Measurements from ENCODE around the gene SCN10A. TPM values are rescaled to one million over a fixed set of nuclear protein-coding genes. Genes with fewer than 3 reads are reported as not detected.
A peak's percentile ranks its signal among the peaks of the same experiment; 100 is the strongest.

The SCN10A gene
- total and polyA plus RNA-seq, 2 experiments from 2014 or later, result not detected

DNA sequence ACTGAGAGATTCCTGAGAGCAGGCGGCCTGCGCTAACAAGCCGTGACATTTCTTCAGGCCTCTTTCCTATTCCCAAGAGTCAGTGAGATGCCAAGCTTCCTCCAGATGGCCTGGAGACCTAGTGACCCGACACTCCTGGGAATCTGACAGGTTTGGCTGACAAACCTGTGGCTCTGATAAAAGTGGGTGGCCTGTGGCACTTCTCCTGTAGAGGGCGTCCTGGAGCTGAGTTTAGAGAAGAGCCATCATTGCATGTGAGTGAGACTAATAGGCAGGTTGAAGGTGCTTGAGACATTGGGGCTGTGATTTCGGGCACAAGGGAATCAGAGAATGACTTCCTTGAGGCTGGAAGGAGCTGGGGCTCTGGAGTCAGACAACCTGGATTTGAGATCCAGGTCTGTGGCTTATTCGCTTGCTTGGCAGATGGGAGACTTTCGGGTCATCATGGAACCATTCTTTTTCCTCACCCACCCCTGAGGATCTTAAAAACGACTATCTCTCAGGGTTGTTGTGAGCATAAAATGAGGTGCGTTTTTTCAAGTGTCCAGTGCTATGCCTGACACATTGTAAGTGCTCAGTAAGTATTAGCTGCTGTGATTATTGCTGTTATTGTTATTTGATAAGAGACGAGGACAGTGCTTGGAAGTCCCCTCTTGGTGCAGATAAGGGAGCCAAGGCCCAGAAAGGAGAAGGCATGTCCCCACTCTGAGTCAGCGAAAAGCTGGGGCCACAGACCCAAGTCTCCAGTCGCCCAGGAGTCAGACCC is 77.2 kb downstream of the SCN10A start:
- no peaks in the 10 kb centered on the region for H3K9me3 ChIP-seq (ENCODE audit: low read depth)
- H3K36me3 ChIP-seq (replicated peaks; ENCODE audit: insufficient read depth, low read depth), result no peaks in the 10 kb centered on the region
- H3K9me2 ChIP-seq (replicated peaks; ENCODE audit: insufficient read depth), result no peaks in the 10 kb centered on the region
- no peaks in the 10 kb centered on the region for H3K27me3 ChIP-seq
- TF ChIP-seq EZH2phosphoT487 (IDR thresholded peaks at IDR 0.05; ENCODE audit: low read depth, severe bottlenecking, unreplicated experiment) (no peak), EZH2 (IDR thresholded peaks at IDR 0.05; ENCODE audit: borderline replicate concordance) (no peak), CTCF (IDR thresholded peaks at IDR 0.05; ENCODE audit: poor library complexity) (peak; percentile 40)
- H3K4me3 ChIP-seq, result no peak overlapping the region
- 58% methylated on average over 13 of the region's 13 CpGs for WGBS (ENCODE audit: low lambda C conversion rate, missing lambda C conversion rate)
- H3K4me1 ChIP-seq (ENCODE audit: insufficient read depth), result no peaks in the 10 kb centered on the region
- peak; percentile 62 for DNase-seq (ENCODE audit: low spot score)
- no peaks in the 10 kb centered on the region for H4K20me1 ChIP-seq (ENCODE audit: insufficient read depth, poor library complexity, severe bottlenecking)
- no peak overlapping the region for H2AFZ ChIP-seq
- H3K27ac ChIP-seq, result no peak overlapping the region
- H3K4me2 ChIP-seq, result no peak overlapping the region
- H3K79me2 ChIP-seq, result no peaks in the 10 kb centered on the region

- TF ChIP-seq EZH2 (IDR thresholded peaks at IDR 0.05; ENCODE audit: borderline replicate concordance) (no peak), CTCF (IDR thresholded peaks at IDR 0.05; ENCODE audit: poor library complexity) (no peak), EZH2phosphoT487 (IDR thresholded peaks at IDR 0.05; ENCODE audit: low read depth, severe bottlenecking, unreplicated experiment) (no peak)
- Histone ChIP-seq H3K79me2 (no peaks in the 10 kb centered on the region), H4K20me1 (ENCODE audit: insufficient read depth, poor library complexity, severe bottlenecking) (no peaks in the 10 kb centered on the region), H2AFZ (no peak overlapping the region), H3K27me3 (peaks cover 6% of the 10 kb centered on the region), H3K9me3 (ENCODE audit: low read depth) (no peaks in the 10 kb centered on the region), H3K4me1 (ENCODE audit: insufficient read depth) (no peaks in the 10 kb centered on the region), H3K27ac (no peak overlapping the region), H3K36me3 (replicated peaks; ENCODE audit: insufficient read depth, low read depth) (no peaks in the 10 kb centered on the region), H3K4me2 (no peak overlapping the region), H3K9me2 (replicated peaks; ENCODE audit: insufficient read depth) (no peaks in the 10 kb centered on the region), H3K4me3 (no peak overlapping the region)
- DNase-seq (ENCODE audit: low spot score), result no peak
- 72% methylated on average over 3 of the region's 3 CpGs for WGBS (ENCODE audit: low lambda C conversion rate, missing lambda C conversion rate)
Measured at GRCh38 chr3:38731522-38731921, 84.5 kb downstream of the SCN10A start.

- DNase-seq (ENCODE audit: low spot score), result no peak
- TF ChIP-seq EZH2 (IDR thresholded peaks at IDR 0.05; ENCODE audit: borderline replicate concordance) (no peak), EZH2phosphoT487 (IDR thresholded peaks at IDR 0.05; ENCODE audit: low read depth, severe bottlenecking, unreplicated experiment) (no peak), CTCF (IDR thresholded peaks at IDR 0.05; ENCODE audit: poor library complexity) (no peak)
- H3K4me2 ChIP-seq, result no peak overlapping the region
- no peaks in the 10 kb centered on the region for H4K20me1 ChIP-seq (ENCODE audit: insufficient read depth, poor library complexity, severe bottlenecking)
- H3K27me3 ChIP-seq, result peaks cover 13% of the 10 kb centered on the region
- H2AFZ ChIP-seq, result no peak overlapping the region
- no peaks in the 10 kb centered on the region for H3K9me3 ChIP-seq (ENCODE audit: low read depth)
- H3K4me1 ChIP-seq (ENCODE audit: insufficient read depth), result no peaks in the 10 kb centered on the region
- H3K36me3 ChIP-seq (replicated peaks; ENCODE audit: insufficient read depth, low read depth), result no peaks in the 10 kb centered on the region
- no peak overlapping the region for H3K27ac ChIP-seq
- H3K9me2 ChIP-seq (replicated peaks; ENCODE audit: insufficient read depth), result no peaks in the 10 kb centered on the region
- H3K79me2 ChIP-seq, result no peaks in the 10 kb centered on the region
- no peak overlapping the region for H3K4me3 ChIP-seq
Measured at GRCh38 chr3:38730281-38730680, 85.7 kb downstream of the SCN10A start.

All from hepatocyte (in vitro differentiated cells).